GM06990 (cell line): ENCODE measurements around the gene TMED1.

Experiments
- DNase-seq: peaks from one replicate; pipeline ENCODE4 v3.0.0-alpha.2; 2011; ENCODE audit not compliant: insufficient read length; ENCODE audit errors: extremely low read depth
- H3K27me3 ChIP-seq: replicated peaks from 2 replicates; pipeline ENCODE4 v1.6.0; 2011; ENCODE audit warnings: low read length; ENCODE audit not compliant: control insufficient read depth, insufficient read depth
- H3K36me3 ChIP-seq: 2 replicates; pipeline ENCODE4 v1.5.1; 2011; ENCODE audit warnings: low read length; ENCODE audit not compliant: control insufficient read depth, insufficient read depth
- H3K4me3 ChIP-seq: replicated peaks from 2 replicates; pipeline ENCODE4 v1.5.1; 2011; ENCODE audit warnings: low read depth, mild to moderate bottlenecking, control low read depth, low read length
- TF ChIP-seq, protein P1 (sequence below): IDR thresholded peaks from 2 replicates; pipeline ENCODE4 v1.5.1; 2011; ENCODE audit warnings: low read length, control low read depth, mild to moderate bottlenecking, inconsistent platforms; ENCODE audit not compliant: insufficient read depth, poor library complexity, severe bottlenecking

TMED1 gene

DNA sequence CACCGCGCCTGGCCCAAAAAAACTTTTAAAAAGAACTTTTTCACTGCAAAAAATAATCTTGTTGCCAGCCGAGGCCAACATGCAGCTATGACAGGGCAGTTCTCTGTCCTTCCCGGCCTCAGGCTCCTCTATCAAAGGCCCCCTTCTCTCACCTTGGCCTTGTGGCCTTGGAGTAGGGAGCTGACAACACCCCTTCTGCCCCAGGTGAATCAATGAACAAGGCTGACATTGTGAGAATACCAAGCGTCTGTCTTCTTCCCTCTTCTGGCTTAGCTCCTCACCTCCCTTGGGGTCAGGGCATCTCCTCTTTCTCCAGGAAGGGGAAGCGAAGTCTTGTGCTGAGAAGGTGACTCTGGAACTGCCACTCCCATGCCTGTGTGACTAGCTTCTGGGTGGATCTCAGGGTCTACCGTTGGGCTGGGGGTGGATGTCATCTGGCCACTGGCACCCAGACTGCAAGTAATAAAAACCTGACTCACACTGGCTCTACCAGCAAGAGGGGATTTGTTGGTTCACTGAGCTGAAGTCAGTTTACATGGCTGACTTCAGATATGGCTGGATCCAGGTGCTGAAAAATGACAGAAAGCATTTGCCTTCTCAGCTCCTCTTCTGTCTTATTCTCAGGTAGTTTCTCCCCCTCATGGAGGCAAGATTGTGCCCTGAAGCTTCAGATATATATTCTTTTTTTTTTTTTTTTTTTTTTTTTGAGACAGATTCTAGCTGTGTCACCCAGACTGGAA, 18.5 kb upstream of the TMED1 start:
- DNase-seq, result no peak
- Histone ChIP-seq H3K36me3 (no peaks in the 10 kb centered on the region), H3K4me3 (no peak overlapping the region), H3K27me3 (no peaks in the 10 kb centered on the region)
- TF ChIP-seq, protein P1, sequence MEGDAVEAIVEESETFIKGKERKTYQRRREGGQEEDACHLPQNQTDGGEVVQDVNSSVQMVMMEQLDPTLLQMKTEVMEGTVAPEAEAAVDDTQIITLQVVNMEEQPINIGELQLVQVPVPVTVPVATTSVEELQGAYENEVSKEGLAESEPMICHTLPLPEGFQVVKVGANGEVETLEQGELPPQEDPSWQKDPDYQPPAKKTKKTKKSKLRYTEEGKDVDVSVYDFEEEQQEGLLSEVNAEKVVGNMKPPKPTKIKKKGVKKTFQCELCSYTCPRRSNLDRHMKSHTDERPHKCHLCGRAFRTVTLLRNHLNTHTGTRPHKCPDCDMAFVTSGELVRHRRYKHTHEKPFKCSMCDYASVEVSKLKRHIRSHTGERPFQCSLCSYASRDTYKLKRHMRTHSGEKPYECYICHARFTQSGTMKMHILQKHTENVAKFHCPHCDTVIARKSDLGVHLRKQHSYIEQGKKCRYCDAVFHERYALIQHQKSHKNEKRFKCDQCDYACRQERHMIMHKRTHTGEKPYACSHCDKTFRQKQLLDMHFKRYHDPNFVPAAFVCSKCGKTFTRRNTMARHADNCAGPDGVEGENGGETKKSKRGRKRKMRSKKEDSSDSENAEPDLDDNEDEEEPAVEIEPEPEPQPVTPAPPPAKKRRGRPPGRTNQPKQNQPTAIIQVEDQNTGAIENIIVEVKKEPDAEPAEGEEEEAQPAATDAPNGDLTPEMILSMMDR, result no peak

DNA sequence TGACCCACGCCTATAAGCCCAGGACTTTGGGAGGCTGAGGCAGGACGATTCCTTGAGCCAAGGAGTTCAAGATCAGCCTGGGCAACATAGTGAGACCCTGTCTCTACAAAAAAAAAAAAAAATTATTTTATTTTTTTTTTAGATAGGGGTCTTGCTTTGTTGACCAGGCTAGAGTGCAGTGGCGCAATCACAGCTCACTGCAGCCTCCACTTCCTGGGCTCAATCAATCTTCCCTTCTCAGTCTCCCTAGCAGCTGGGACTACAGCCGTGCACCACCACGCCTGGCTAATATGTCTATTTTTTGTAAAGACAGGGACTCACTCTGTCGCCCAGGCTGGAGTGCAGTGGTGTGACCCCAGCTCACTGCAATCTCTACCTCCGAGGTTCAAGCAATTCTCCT, 16.9 kb upstream of the TMED1 start:
- H3K4me3 ChIP-seq, result no peak overlapping the region
- TF ChIP-seq, protein P1, result no peak

DNA sequence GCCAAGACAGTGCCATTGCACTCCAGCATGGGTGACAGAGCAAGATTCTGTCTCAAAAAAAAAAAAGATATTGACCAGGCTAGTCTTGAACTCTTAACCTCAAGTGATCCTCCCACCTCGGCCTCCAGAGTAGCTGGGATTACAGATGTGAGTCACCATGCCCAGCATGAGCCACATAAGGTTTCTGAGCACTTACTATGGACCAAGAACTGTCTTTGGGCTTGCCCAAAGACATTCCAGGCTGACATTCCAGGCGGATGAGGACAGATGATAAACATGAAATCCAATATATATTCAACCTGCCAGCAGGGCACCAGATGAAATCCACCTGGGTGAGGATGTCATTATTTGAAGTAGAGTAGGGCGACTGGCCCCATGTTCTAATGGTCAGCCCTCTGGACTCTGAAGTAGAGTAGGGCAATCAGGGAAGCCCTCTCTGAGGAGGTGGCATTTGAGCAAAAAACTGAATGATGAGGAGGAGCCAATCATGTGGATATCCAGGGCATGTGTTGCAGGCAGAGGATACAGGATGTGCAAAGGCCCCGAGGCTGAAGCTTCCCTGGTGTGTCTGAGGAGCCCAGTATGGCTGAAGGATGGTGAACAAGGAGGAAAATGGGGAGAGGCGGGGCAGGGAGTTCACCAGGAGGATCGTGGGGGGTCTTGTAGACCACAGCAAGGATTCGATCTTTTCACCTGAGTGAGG, 16.2 kb upstream of the TMED1 start:
- TF ChIP-seq, protein P1, result no peak
- H3K27me3 ChIP-seq, result no peaks in the 10 kb centered on the region
- no peak overlapping the region for H3K4me3 ChIP-seq
- no peaks in the 10 kb centered on the region for H3K36me3 ChIP-seq
- no peak for DNase-seq

More for the DNA sequence above, 16.9 kb upstream of the TMED1 start:
- H3K27me3 ChIP-seq, result no peaks in the 10 kb centered on the region
- no peak for DNase-seq
- no peaks in the 10 kb centered on the region for H3K36me3 ChIP-seq

DNA sequence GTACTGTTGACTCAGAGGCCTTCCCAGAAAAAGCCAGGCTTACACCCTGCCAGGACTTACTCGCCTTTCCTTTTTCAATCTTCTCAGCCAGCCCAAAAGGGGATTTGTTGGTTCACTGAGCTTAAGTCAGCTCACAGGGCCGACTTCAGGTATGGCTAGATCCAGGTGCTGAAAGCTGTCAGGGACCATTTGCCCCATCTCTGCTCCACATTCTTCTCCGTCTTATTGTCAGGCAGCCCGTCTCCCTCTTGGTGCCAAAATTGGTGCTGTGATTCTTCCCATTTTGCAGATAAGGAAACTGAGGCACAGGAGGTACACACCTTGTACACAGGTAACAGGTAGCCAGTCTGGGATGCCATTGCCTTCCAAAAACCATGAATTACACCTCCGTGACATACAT, 14.6 kb upstream of the TMED1 start:
- TF ChIP-seq, protein P1, result no peak
- Histone ChIP-seq H3K36me3 (no peaks in the 10 kb centered on the region), H3K27me3 (no peaks in the 10 kb centered on the region), H3K4me3 (no peak overlapping the region)
- DNase-seq, result no peak

DNA sequence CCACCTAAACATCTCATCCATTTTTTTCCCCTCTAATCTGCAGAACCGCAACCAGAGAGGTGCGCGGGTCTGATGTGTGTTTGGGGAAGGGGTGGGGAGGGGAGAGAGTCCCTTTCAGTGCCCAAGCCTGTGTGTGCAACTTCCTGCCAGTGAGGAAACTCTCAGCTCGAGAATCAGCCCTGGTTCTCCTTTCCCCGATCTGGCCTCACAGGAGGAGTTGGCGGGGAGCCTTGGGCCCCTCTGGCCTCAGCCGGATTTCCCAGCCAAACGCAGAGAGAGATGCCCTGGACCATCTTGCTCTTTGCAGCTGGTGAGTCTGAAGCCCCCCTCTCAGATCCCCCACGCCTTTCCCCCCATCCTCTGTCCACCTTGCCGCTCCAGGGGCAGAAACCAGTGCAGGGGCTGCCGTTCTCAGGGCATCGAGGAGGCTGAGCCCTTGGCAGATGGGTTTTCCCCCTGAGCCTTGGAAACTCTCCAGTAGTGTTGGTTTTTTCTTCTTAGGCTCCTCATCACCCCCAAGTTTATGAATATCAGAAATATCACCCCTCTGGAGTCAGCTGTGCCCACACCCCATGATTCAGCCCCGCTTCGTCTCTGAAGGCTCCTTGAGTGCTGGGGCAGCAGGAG, 12.3 kb upstream of the TMED1 start, which contains the start of gene C19orf38:
TSS of gene C19orf38 (plus strand) at position 186 of the 627 bp plus-strand sequence. CDS start at position 280, 94 bp downstream.
- TF ChIP-seq, protein P1, result no peak
- Histone ChIP-seq H3K36me3 (no peaks in the 10 kb centered on the region), H3K4me3 (peak within 1 kb of the TSS; percentile 33), H3K27me3 (no peaks in the 10 kb centered on the region)
- DNase-seq, result no peak
